HCT116 (cell line): ENCODE results near the gene LPIN1. TPM values are rescaled to one million over a fixed set of nuclear protein-coding genes. Genes with fewer than 3 reads are reported as not detected.

Source experiments
- ATAC-seq: fragments of 200-7000 bp; cut with Tn5 transposase; 2 replicates; pipeline ENCODE4 v1.9.1; 2020; ENCODE audit warnings: mild to moderate bottlenecking, moderate library complexity
- BruUV-seq: library from RNA; stranded (reverse); fragments of 400-500 nt; replicated peaks from 2 replicates; lab custom pipeline; 2021; lab: Mats Ljungman, UMichigan
- CTCF ChIA-PET: fragments of 300-600 bp; sonication (Branson Sonifier 250); formaldehyde crosslinking; loops from one replicate; lab custom pipeline; 2021; ENCODE audit warnings: antibody characterized with exemption; lab: Charles Lee
- POLR2A ChIA-PET: fragments of 300-600, 350-600 bp; sonication (Branson Sonifier 250); formaldehyde crosslinking; loops from one replicate; lab custom pipeline; 2021; ENCODE audit warnings: antibody characterized with exemption; lab: Charles Lee
- RAD21 ChIA-PET, 2 experiments: fragments of 300-600 bp; sonication (Branson Sonifier 250); formaldehyde crosslinking; loops; one replicate each; lab custom pipeline; 2023; ENCODE audit warnings: low total read pairs in 2 of 2; ENCODE audit not compliant: uncharacterized antibody in 2 of 2, unreplicated experiment in 2 of 2, low non-redundant PET in 1 of 2; lab: Charles Lee
- DNase-seq: peaks from one replicate; pipeline ENCODE4 v3.0.0-alpha.2; 2010; ENCODE audit warnings: low read depth, low spot score
- H2AFZ ChIP-seq: fragments of 200-600 bp; shearing (Covaris generic), sonication (generic); 2 replicates; pipeline ENCODE4 v1.6.1; 2017; ENCODE audit warnings: low read depth, mixed run types, mixed read lengths, antibody characterized with exemption, low read length; ENCODE audit not compliant: poor library complexity, severe bottlenecking
- H3K27ac ChIP-seq: 2 replicates; pipeline ENCODE4 v1.5.1; 2012; ENCODE audit warnings: low read depth, low read length
- H3K27me3 ChIP-seq: fragments of 200-600 bp; sonication (generic); 2 replicates; pipeline ENCODE4 v1.6.1; 2016; ENCODE audit warnings: mixed run types, low read length, mixed read lengths; ENCODE audit not compliant: insufficient read depth
- H3K36me3 ChIP-seq, 2 experiments: fragments of 200-500 bp in 1 of 2; fragments of 200-600 bp in 1 of 2; sonication (Bioruptor generic) in 1 of 2; sonication (generic) in 1 of 2; 2 replicates each; pipeline versions ENCODE4 v1.5.1 to v1.6.1; 2014 to 2016; ENCODE audit warnings: low read length in 2 of 2, inconsistent platforms in 1 of 2, mixed read lengths in 1 of 2, mixed run types in 1 of 2; ENCODE audit not compliant: insufficient read depth in 2 of 2, control insufficient read depth in 1 of 2
- H3K4me1 ChIP-seq, 2 experiments: fragments of 200-600 bp in 1 of 2; sonication (generic) in 1 of 2; 2 replicates each; pipeline versions ENCODE4 v1.5.1 to v1.6.1; 2012 to 2017; ENCODE audit warnings: low read length in 2 of 2, inconsistent platforms in 1 of 2, mild to moderate bottlenecking in 1 of 2, mixed read lengths in 1 of 2, mixed run types in 1 of 2, moderate library complexity in 1 of 2; ENCODE audit not compliant: insufficient read depth in 2 of 2, control insufficient read depth in 1 of 2
- H3K4me2 ChIP-seq: fragments of 200-600 bp; sonication (generic); 2 replicates; pipeline ENCODE4 v1.6.1; 2017; ENCODE audit warnings: mixed run types, low read length, mixed read lengths
- H3K4me3 ChIP-seq, 2 experiments: fragments of 200-600 bp in 1 of 2; sonication (generic) in 1 of 2; replicated peaks in 1 of 2; 2 replicates each; pipeline ENCODE4 v1.5.1; 2011 to 2016; ENCODE audit warnings: low read length in 2 of 2, control low read depth in 1 of 2, low read depth in 1 of 2, mild to moderate bottlenecking in 1 of 2, mixed read lengths in 1 of 2, mixed run types in 1 of 2
- H3K79me2 ChIP-seq: fragments of 200-600 bp; sonication (generic); 2 replicates; pipeline ENCODE4 v1.6.1; 2017; ENCODE audit warnings: mild to moderate bottlenecking, mixed run types, low read length, moderate library complexity, mixed read lengths; ENCODE audit not compliant: insufficient read depth
- H3K9ac ChIP-seq: fragments of 200-600 bp; sonication (generic); 2 replicates; pipeline ENCODE4 v1.6.1; 2016; ENCODE audit warnings: low read length, mixed read lengths
- H3K9me2 ChIP-seq: fragments of 200-600 bp; sonication (generic), shearing (Covaris generic); 2 replicates; pipeline ENCODE4 v1.6.1; 2017; ENCODE audit warnings: mixed run types, mild to moderate bottlenecking, moderate library complexity; ENCODE audit not compliant: insufficient read depth
- H3K9me3 ChIP-seq, 2 experiments: fragments of 200-500 bp in 1 of 2; fragments of 200-600 bp in 1 of 2; sonication (Bioruptor generic) in 1 of 2; sonication (generic) in 1 of 2; 2 replicates each; pipeline ENCODE4 v1.6.1; 2014 to 2017; ENCODE audit warnings: low read length in 2 of 2, mixed read lengths in 2 of 2, inconsistent platforms in 1 of 2, low read depth in 1 of 2, mild to moderate bottlenecking in 1 of 2, mixed run types in 1 of 2, moderate library complexity in 1 of 2; ENCODE audit not compliant: control insufficient read depth in 1 of 2, insufficient read depth in 1 of 2
- H4K20me1 ChIP-seq: fragments of 200-600 bp; sonication (generic), shearing (Covaris generic); 2 replicates; pipeline ENCODE4 v1.6.1; 2017; ENCODE audit warnings: mixed run types, mild to moderate bottlenecking, moderate library complexity; ENCODE audit not compliant: insufficient read depth
- CBX3 ChIP-seq: IDR thresholded peaks from 2 replicates; pipeline ENCODE4 v1.6.1; 2012; ENCODE audit warnings: low read depth
- CEBPB ChIP-seq: IDR thresholded peaks from 2 replicates; pipeline ENCODE4 v1.6.1; 2012; ENCODE audit warnings: low read depth
- EGR1 ChIP-seq: IDR thresholded peaks from 2 replicates; pipeline ENCODE4 v1.6.1; 2012; ENCODE audit warnings: low read depth
- EZH2phosphoT487 ChIP-seq: fragments of 200-600 bp; IDR thresholded peaks from 2 replicates; pipeline ENCODE4 v1.6.1; 2018; ENCODE audit warnings: antibody characterized with exemption, borderline replicate concordance
- FOSL1 ChIP-seq: IDR thresholded peaks from 2 replicates; pipeline ENCODE4 v1.6.1; 2012; ENCODE audit warnings: low read depth
- JUND ChIP-seq: IDR thresholded peaks from 2 replicates; pipeline ENCODE4 v1.6.1; 2012
- POLR2A ChIP-seq: IDR thresholded peaks from 2 replicates; pipeline ENCODE4 v1.7.0; 2011; ENCODE audit warnings: borderline replicate concordance; ENCODE audit not compliant: insufficient read depth, insufficient read length; ENCODE audit errors: extremely low read depth
- POLR2AphosphoS5 ChIP-seq: IDR thresholded peaks from 2 replicates; pipeline ENCODE4 v1.6.1; 2011; ENCODE audit warnings: mild to moderate bottlenecking, low read depth, low read length, moderate library complexity
- SIN3A ChIP-seq: IDR thresholded peaks from 2 replicates; pipeline ENCODE4 v1.6.1; 2012; ENCODE audit warnings: low read depth
- SRF ChIP-seq: IDR thresholded peaks from 2 replicates; pipeline ENCODE4 v1.6.1; 2012; ENCODE audit warnings: low read depth
- TCF7L2 ChIP-seq: IDR thresholded peaks from 2 replicates; pipeline ENCODE4 v1.7.0; 2011; ENCODE audit warnings: borderline replicate concordance, inconsistent platforms; ENCODE audit not compliant: insufficient read depth, insufficient read length; ENCODE audit errors: extremely low read depth
- intact Hi-C: fragments of 100-400 bp; cut with micrococcal nuclease; formaldehyde crosslinking; loops from 2 replicates; pipeline ENCODE4 v1.10.0; 2022
- total RNA-seq: library from RNA; stranded (reverse); gene quantifications from one replicate; pipeline ENCODE4 v1.2.1, GENCODE V29; 2021; ENCODE audit not compliant: unreplicated experiment
- TF ChIP-seq, protein P1 (sequence below): IDR thresholded peaks from 2 replicates; pipeline ENCODE4 v1.6.1; 2012; ENCODE audit warnings: low read depth
- TF ChIP-seq, protein P2 (sequence below): IDR thresholded peaks from 2 replicates; pipeline ENCODE4 v1.6.1; 2011; ENCODE audit warnings: mild to moderate bottlenecking, low read length, moderate library complexity; ENCODE audit not compliant: insufficient replicate concordance; ENCODE audit errors: extremely low read depth

LPIN1 gene
- total RNA-seq, 1 experiment from 2014 or later, result 16.7 TPM

GRCh38 chr2:11724151-11724550 lies 22.3 kb upstream of the LPIN1 start:
- peaks cover 33% of the 10 kb centered on the region for H3K27me3 ChIP-seq
- H4K20me1 ChIP-seq, result no peaks in the 10 kb centered on the region
- no peak overlapping the region for H3K27ac ChIP-seq
- H3K4me1 ChIP-seq, result no peaks in the 10 kb centered on the region
- no peaks in the 10 kb centered on the region for H3K9me3 ChIP-seq
- H3K9ac ChIP-seq, result no peak overlapping the region
- no peak overlapping the region for H3K4me2 ChIP-seq
- DNase-seq (no peak), ATAC-seq (no peak)
- POLR2A ChIA-PET, result no interaction called here
- intact Hi-C loops, result no loop called here
- no TSS peak for BruUV-seq
- no peaks in the 10 kb centered on the region for H3K79me2 ChIP-seq
- no peaks in the 10 kb centered on the region for H3K36me3 ChIP-seq
- CTCF ChIA-PET, result no interaction called here
- H3K4me3 ChIP-seq, result no peak overlapping the region
- no peak for TF ChIP-seq FOSL1
- H2AFZ ChIP-seq, result no peak overlapping the region
- RAD21 ChIA-PET, result no interaction called here
- H3K9me2 ChIP-seq, result no peaks in the 10 kb centered on the region

- RAD21 ChIA-PET, result no interaction called here
- no TSS peak for BruUV-seq
- TF ChIP-seq EZH2phosphoT487 (no peak), POLR2A (no peak), CBX3 (no peak), SRF (no peak), SIN3A (no peak), CEBPB (no peak), EGR1 (no peak), TCF7L2 (no peak), JUND (no peak), FOSL1 (no peak), POLR2AphosphoS5 (no peak)
- TF ChIP-seq, protein P1, sequence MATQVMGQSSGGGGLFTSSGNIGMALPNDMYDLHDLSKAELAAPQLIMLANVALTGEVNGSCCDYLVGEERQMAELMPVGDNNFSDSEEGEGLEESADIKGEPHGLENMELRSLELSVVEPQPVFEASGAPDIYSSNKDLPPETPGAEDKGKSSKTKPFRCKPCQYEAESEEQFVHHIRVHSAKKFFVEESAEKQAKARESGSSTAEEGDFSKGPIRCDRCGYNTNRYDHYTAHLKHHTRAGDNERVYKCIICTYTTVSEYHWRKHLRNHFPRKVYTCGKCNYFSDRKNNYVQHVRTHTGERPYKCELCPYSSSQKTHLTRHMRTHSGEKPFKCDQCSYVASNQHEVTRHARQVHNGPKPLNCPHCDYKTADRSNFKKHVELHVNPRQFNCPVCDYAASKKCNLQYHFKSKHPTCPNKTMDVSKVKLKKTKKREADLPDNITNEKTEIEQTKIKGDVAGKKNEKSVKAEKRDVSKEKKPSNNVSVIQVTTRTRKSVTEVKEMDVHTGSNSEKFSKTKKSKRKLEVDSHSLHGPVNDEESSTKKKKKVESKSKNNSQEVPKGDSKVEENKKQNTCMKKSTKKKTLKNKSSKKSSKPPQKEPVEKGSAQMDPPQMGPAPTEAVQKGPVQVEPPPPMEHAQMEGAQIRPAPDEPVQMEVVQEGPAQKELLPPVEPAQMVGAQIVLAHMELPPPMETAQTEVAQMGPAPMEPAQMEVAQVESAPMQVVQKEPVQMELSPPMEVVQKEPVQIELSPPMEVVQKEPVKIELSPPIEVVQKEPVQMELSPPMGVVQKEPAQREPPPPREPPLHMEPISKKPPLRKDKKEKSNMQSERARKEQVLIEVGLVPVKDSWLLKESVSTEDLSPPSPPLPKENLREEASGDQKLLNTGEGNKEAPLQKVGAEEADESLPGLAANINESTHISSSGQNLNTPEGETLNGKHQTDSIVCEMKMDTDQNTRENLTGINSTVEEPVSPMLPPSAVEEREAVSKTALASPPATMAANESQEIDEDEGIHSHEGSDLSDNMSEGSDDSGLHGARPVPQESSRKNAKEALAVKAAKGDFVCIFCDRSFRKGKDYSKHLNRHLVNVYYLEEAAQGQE, result no peak
- TF ChIP-seq, protein P2, sequence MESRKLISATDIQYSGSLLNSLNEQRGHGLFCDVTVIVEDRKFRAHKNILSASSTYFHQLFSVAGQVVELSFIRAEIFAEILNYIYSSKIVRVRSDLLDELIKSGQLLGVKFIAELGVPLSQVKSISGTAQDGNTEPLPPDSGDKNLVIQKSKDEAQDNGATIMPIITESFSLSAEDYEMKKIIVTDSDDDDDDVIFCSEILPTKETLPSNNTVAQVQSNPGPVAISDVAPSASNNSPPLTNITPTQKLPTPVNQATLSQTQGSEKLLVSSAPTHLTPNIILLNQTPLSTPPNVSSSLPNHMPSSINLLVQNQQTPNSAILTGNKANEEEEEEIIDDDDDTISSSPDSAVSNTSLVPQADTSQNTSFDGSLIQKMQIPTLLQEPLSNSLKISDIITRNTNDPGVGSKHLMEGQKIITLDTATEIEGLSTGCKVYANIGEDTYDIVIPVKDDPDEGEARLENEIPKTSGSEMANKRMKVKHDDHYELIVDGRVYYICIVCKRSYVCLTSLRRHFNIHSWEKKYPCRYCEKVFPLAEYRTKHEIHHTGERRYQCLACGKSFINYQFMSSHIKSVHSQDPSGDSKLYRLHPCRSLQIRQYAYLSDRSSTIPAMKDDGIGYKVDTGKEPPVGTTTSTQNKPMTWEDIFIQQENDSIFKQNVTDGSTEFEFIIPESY, result no peak
- TF ChIP-seq, all 23 proteins: peak for 0
These were observed 20.0 kb upstream of the LPIN1 start for GRCh38 chr2:11726384-11726783.

More at GRCh38 chr2:11726384-11726783, 20.0 kb upstream of the LPIN1 start:
- Histone ChIP-seq H3K9me3 (no peaks in the 10 kb centered on the region), H3K36me3 (no peaks in the 10 kb centered on the region), H2AFZ (no peak overlapping the region), H3K27ac (no peak overlapping the region), H3K4me1 (no peaks in the 10 kb centered on the region), H3K9ac (no peak overlapping the region), H3K27me3 (peaks cover 27% of the 10 kb centered on the region; the same call in 1 of the 2 replicates), H3K4me2 (no peak overlapping the region), H4K20me1 (no peaks in the 10 kb centered on the region), H3K9me2 (no peaks in the 10 kb centered on the region), H3K4me3 (no peak overlapping the region), H3K79me2 (no peaks in the 10 kb centered on the region)
- DNase-seq, result no peak
- no peak for ATAC-seq
- ChIA-PET CTCF (no interaction called here), POLR2A (no interaction called here)
- intact Hi-C loops, result no loop called here
